ENCODE results near the gene PTPRD. TPM values are rescaled to one million over a fixed set of nuclear protein-coding genes. Genes with fewer than 3 reads are reported as not detected.

The PTPRD gene
- total RNA-seq, 1 experiment from 2014 or later, result 79.4 TPM

DNA sequence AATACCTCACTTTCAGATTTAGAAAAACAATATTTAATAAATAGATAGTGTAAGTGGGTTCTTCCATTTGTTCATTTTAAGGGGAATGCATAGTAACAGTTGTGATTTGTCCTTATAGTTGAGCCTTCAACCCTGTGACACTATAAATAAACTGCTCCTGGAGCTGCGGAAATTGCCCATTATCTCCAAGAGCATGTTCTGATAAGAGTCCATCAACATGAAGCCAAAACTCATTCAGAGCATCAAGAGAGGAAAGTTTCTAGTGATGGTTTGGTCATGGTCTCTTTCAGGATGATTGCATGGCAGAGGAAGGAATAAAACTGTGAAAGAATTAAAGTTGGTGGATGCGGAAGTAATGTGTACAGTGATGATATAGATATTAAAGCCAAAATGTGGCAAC lies 2041.2 kb downstream of the PTPRD start:
- Histone ChIP-seq H3K4me3 (no peak overlapping the region), H3K27ac (no peak overlapping the region), H3K36me3 (no peaks in the 10 kb centered on the region), H3K9me3 (replicated peaks) (no peaks in the 10 kb centered on the region), H3K4me1 (0 out of 2 replicates have a peak, but pooled peaks cover 5% of the 10 kb centered on the region), H3K27me3 (no peaks in the 10 kb centered on the region)
- DNase-seq, result no peak

DNA sequence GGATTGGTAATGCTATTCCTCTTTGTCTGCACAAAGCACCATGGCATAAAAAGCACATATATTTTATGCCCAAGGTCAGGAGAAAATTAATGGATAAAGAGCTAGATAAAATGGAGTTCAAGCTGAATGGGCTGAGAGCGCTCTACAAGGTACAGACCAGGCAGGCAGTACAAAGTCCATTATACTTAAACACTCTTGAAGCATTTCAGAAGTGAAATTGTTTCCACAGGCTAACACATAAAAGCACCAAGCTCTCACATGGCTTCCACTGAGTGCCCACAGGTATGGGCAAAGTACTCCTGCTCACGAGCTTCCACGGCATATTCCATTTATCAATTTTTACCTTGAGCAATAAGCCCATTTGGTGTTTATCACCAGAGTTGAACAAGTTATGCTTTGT lies 2042.0 kb downstream of the PTPRD start:
- Histone ChIP-seq H3K4me1 (0 out of 2 replicates have a peak, but pooled peaks cover 5% of the 10 kb centered on the region), H3K27ac (no peak overlapping the region), H3K27me3 (no peaks in the 10 kb centered on the region), H3K4me3 (no peak overlapping the region), H3K9me3 (replicated peaks) (no peaks in the 10 kb centered on the region), H3K36me3 (no peaks in the 10 kb centered on the region)
- no peak for DNase-seq

DNA sequence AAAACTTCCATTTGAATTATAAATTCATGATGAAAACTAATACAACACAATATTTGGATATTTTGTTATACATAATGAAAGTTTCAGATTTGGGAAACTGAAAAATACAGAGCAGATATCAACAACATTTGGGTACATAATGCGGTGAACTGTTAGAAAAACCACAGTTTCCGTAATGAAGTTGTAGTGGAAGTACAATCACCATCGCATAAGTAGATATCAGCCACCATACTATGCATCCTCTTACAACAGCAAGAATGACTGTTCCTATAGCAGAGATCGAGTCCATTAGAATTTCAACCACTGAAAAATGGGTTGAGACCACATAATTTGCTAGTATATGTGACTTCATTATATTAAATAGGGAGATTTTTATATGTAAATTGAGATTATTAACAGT lies 2043.0 kb downstream of the PTPRD start:
- no peaks in the 10 kb centered on the region for H3K9me3 ChIP-seq (replicated peaks)
- no peaks in the 10 kb centered on the region for H3K27me3 ChIP-seq
- H3K4me3 ChIP-seq, result no peak overlapping the region
- DNase-seq, result no peak
- H3K4me1 ChIP-seq, result 0 out of 2 replicates have a peak, but pooled peaks cover 5% of the 10 kb centered on the region
- H3K27ac ChIP-seq, result no peak overlapping the region
- no peaks in the 10 kb centered on the region for H3K36me3 ChIP-seq

DNA sequence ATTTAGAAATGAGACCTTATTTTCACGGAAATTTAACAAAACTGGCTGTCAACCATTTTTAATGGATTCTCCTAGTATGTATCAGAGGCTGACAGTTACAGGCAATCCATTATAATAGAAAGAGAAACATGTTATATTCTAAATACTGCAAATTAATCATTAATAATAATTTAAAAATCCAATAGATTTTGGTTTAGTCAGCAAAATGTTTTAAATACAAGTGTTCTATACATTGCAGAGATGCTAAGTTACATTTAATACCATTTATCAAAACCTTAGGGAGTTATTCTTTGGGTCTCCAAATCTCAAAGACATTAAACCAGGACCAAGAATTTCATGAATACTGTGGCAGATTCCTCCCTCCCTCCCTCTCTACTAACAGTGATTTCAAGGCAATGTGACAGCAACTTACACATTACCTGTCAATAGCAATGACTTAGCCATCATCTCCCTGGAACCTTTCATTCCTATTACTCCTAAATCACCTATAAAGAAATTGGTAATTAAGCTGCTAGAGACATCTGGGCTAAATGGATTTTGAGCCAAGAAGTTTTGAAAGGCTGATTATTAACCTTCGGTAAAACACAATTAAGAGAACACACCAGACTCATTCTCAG lies 2044.7 kb downstream of the PTPRD start:
- Histone ChIP-seq H3K4me3 (no peak overlapping the region), H3K27me3 (no peaks in the 10 kb centered on the region), H3K36me3 (no peaks in the 10 kb centered on the region), H3K4me1 (0 out of 2 replicates have a peak, but pooled peaks cover 5% of the 10 kb centered on the region), H3K27ac (no peak overlapping the region), H3K9me3 (replicated peaks) (no peaks in the 10 kb centered on the region)
- DNase-seq, result no peak

DNA sequence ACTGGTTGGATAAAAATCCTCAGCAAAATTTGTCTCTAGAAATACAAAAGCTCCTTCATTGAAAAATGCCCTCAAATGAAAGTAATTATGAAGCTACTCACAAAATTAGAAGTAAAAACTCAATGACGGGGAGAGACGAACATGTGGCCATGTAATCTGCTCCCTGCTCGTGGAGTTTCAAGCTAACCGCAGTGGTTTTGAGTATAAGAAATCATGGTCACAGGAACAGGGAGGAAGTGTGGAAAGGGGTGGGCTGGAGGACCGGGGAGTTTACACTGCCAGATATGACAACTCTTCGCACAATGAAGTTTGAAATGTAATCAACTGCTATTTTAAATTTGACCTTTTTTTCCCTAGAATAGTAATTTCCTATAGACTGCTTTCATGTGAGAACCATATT lies 2047.8 kb downstream of the PTPRD start:
- H3K4me3 ChIP-seq, result no peak overlapping the region
- no peaks in the 10 kb centered on the region for H3K27me3 ChIP-seq
- no peaks in the 10 kb centered on the region for H3K4me1 ChIP-seq
- no peaks in the 10 kb centered on the region for H3K9me3 ChIP-seq (replicated peaks)
- H3K27ac ChIP-seq, result no peak overlapping the region
- no peak for DNase-seq
- H3K36me3 ChIP-seq, result no peaks in the 10 kb centered on the region

DNA sequence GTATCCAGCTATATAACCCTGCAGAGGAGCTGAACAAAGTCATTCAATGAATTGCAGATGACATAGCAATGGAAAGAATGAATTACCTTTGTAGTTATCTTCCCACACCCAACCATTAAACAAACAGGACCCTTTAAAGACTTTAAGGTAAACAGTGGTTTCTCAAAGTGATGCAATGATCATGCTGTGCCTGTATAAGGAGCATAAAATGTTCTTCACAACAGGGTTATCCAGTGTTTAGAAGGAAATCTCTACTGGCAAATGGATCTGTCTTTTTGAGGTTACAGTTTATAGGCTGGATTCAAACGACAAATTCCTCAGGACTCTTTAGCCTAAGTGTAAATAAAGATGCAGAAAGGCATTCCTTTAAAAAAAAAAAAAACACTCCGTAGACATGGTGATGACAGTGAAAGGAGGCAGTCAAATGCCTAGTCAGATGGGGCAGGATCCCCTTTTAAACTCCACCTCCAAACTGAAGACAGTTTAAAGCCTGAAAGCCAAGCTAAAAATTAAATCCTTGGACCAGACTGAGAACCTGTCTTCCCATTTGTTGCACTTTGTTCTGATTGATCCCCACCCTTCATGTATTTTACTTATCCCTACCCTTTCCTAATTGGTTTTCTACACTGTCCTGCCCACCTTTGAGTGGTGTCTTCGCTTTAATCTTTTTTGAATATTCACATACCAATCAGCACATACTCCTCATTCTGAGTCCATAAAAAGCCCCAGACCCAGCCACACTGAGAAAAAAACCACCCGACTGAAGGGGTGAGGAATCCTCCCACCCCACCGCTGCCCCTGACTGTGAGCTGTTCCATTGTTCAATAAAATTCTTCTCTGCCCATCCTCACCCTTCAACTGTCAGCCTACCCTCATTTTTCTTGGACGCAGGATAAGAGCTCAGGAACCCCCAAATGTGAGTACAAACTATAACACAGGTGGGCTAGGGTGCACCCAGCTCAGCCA lies 2052.0 kb downstream of the PTPRD start:
- DNase-seq, result no peak
- no peaks in the 10 kb centered on the region for H3K36me3 ChIP-seq
- H3K27me3 ChIP-seq, result no peaks in the 10 kb centered on the region
- H3K4me3 ChIP-seq, result no peak overlapping the region
- no peaks in the 10 kb centered on the region for H3K4me1 ChIP-seq
- no peaks in the 10 kb centered on the region for H3K9me3 ChIP-seq (replicated peaks)
- no peak overlapping the region for H3K27ac ChIP-seq

DNA sequence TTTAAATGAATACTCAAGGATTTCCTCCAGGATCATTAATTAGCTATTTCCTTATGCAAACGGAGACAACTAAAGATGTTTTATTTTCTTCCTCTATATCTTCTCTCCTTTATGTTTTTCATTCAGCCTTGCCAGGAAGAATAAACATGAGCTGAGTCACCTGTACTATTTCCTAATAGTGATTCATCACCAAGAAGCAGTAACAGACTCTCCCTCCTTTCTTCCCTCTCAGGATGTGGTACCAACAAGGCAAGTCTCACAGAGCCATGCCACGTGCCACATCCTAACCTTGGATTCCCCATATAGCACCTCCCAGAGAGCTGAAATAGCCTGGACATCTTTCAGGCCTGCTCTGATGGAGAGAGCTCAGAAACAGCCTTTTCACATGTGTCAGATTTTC lies 2054.6 kb downstream of the PTPRD start:
- no peak overlapping the region for H3K27ac ChIP-seq
- H3K9me3 ChIP-seq (replicated peaks), result no peaks in the 10 kb centered on the region
- H3K36me3 ChIP-seq, result no peaks in the 10 kb centered on the region
- H3K27me3 ChIP-seq, result no peaks in the 10 kb centered on the region
- no peaks in the 10 kb centered on the region for H3K4me1 ChIP-seq
- H3K4me3 ChIP-seq, result no peak overlapping the region
- DNase-seq, result no peak

DNA sequence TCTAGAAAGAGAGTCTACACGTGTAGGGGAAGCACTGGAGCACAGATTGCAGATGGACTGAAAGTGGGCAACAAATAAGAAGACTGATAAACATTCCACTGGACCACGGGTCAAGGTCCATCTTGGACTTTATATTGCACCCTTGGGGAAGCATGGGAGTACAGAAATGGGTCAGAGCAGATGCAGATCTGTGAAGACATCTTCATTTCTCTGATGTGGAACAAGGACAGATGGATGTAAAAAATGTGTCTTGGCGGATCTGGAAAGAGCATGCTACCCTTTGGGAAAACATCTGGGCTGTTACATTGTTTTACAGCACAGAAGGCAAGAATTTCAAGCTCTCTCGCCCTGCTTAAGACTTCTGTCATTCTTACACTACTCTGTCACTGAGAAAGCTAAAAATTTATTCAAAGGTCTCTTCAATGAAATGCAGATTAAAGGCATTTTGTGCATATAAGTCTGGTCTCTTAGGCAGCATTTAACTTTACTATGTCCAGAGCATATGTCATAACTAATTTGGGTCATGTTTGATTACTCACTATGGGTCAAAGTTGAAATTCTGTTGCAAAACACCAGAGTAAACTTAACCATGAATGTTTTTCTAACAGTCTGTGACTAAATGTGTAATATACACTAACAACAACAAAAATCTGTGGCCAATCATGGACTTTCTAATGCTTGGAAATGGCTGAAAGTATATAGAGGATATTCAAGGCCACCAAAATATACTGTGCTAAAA lies 2056.9 kb downstream of the PTPRD start:
- Histone ChIP-seq H3K36me3 (no peaks in the 10 kb centered on the region), H3K4me1 (no peaks in the 10 kb centered on the region), H3K4me3 (no peak overlapping the region), H3K9me3 (replicated peaks) (no peaks in the 10 kb centered on the region), H3K27ac (no peak overlapping the region), H3K27me3 (no peaks in the 10 kb centered on the region)
- no peak for DNase-seq

DNA sequence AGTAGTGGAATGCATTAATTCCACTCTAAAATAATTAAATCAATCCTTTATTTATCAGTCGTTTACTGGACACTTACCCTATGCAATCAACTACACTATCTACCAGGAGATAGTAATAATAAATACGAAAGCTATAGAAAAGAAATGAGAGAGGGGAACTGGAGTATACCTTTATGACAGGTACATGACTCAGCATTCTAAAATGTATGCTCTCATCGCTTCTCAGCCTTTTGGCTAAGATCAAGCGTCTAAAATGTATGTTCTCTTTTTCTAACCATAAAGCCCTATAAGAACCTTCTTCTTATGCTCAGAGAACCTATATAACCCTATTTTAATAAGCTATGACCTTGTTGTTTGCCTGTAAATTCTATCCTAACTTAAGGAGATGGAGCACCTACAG lies 2059.4 kb downstream of the PTPRD start:
- H3K27me3 ChIP-seq, result no peaks in the 10 kb centered on the region
- DNase-seq, result no peak
- H3K36me3 ChIP-seq, result no peaks in the 10 kb centered on the region
- H3K4me3 ChIP-seq, result no peak overlapping the region
- H3K9me3 ChIP-seq (replicated peaks), result no peaks in the 10 kb centered on the region
- no peaks in the 10 kb centered on the region for H3K4me1 ChIP-seq
- no peak overlapping the region for H3K27ac ChIP-seq

DNA sequence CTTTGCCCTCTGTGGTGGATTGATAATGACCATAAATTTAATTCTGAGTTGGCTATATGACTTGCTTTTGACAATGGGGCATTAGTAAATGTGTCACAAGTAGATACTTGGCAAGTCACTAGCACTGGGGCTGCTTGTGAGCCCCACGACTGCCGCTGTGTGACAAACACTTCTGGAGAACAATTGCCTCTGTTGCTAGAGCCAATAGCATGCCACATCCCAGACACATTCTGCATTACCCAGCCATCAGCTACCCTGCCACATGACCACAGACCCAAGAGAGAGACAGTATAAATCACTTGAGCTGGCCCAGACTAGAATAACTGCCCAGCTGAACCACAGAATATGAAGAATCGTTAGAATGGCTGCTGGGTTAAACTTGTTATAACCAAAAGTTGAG lies 2060.1 kb downstream of the PTPRD start:
- Histone ChIP-seq H3K9me3 (replicated peaks) (no peaks in the 10 kb centered on the region), H3K27me3 (no peaks in the 10 kb centered on the region), H3K36me3 (no peaks in the 10 kb centered on the region), H3K27ac (no peak overlapping the region), H3K4me3 (no peak overlapping the region), H3K4me1 (no peaks in the 10 kb centered on the region)
- no peak for DNase-seq

DNA sequence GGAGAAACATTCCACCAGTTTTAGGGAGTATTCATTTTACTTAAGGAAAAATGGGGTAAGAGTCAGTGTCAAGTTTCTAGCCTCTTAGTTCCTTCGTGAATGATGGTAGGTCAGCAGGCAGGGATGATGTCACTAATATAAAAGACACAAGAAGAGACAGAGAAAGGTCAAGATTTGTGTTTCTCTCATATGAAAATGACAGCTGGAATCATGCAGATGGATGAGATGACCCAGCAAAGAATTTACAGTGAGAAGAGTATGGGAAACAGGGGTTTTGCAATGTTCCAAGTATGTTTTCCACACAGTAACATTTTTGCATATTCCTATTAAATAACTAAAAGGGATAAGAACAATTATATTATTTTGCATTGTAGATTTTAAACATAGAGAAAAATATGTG lies 2063.6 kb downstream of the PTPRD start:
- DNase-seq, result no peak
- Histone ChIP-seq H3K27ac (no peak overlapping the region), H3K4me1 (no peaks in the 10 kb centered on the region), H3K27me3 (no peaks in the 10 kb centered on the region), H3K9me3 (replicated peaks) (no peaks in the 10 kb centered on the region), H3K4me3 (no peak overlapping the region), H3K36me3 (no peaks in the 10 kb centered on the region)

DNA sequence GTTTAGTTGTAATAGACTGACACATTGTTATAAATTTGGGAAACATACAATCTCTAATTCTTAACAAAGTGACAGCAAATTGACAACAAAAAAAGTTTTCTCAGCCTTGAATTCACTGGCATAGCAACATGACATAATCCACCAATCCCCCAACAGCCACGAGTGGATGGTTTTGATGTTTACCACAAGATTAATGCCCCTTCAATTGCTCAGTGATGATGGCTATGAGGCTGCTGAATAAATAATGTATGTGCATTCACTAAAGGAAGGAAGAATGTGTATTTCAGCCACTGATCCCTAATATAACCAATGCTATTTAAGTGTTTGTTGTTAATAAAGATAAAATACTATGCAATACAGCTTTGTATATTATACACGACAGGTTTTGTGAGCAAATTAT lies 2069.6 kb downstream of the PTPRD start:
- peak in 1 of 2 experiments; percentile 5 for DNase-seq
- no peaks in the 10 kb centered on the region for H3K27me3 ChIP-seq
- no peaks in the 10 kb centered on the region for H3K4me1 ChIP-seq
- H3K4me3 ChIP-seq, result no peak overlapping the region
- no peaks in the 10 kb centered on the region; the same call in 1 of the 2 replicates for H3K36me3 ChIP-seq
- no peaks in the 10 kb centered on the region for H3K9me3 ChIP-seq (replicated peaks)
- H3K27ac ChIP-seq, result no peak overlapping the region

DNA sequence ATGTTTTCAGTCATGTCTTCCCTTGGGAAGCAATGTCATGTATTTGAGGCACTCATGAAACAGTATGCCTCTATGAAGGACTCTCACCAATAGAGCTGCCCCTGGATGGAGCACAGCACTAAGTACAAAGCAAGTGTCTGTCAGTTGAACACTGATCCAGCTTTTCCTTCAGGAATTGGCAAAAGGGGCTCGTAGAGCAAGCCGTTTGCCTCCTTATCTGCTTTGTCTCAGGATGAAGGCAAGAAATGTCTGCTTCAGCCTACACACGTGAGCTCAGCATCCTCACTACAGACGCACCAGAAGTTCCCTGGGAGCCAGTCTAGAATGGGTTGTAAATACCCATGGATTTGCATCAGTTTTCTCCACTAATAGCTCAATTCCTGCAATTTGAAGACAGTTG lies 2070.3 kb downstream of the PTPRD start:
- Histone ChIP-seq H3K27ac (no peak overlapping the region), H3K9me3 (replicated peaks) (no peaks in the 10 kb centered on the region), H3K27me3 (no peaks in the 10 kb centered on the region), H3K4me1 (no peaks in the 10 kb centered on the region), H3K36me3 (no peaks in the 10 kb centered on the region; the same call in 1 of the 2 replicates), H3K4me3 (no peak overlapping the region)
- DNase-seq, result no peak

DNA sequence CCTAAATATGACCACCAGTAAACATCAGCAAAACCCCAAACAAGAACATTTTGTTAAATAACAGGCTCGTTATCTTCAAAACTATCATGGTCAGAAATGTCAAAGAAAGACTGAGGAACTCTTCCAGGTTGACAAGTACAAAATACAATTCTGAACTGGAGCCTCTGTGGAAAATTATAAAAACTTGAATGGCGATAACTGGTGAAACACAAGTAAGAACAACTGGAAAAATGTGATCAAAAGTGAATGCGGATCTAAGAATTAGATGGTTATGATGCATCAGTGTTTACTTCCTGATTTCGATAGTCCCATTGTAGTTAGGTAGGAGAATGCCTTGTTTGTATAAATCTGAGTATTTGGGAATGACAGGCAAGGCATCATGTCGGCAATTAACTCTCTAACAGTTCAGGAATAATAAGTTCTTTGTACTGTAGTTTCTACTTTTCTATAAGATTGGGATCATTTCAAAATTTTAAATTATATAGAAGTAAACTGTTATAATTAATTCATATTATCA lies 2073.1 kb downstream of the PTPRD start:
- Histone ChIP-seq H3K36me3 (no peaks in the 10 kb centered on the region; the same call in 1 of the 2 replicates), H3K9me3 (replicated peaks) (no peaks in the 10 kb centered on the region; the same call in 1 of the 2 replicates), H3K27ac (no peak overlapping the region), H3K4me3 (no peak overlapping the region), H3K4me1 (no peaks in the 10 kb centered on the region), H3K27me3 (no peaks in the 10 kb centered on the region)
- DNase-seq, result no peak

DNA sequence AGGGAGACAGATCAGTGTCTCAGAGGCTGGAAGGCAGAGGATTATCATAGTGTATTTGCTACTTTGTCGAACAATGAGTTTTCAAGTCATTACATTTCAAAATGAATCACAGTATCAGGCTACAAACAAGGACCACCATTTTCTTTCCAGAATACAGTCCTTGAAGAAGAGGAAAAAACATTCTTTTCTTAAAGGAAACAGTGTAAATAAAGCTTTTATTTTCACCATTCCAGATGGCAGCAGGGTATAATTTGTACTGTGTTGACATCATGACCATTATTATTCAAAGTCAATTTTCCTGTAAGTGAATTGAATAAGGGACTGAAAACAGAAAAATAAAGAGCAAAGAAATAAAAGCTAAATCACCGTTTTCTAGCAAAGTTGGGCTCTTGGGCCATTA lies 2076.0 kb downstream of the PTPRD start:
- no peak for DNase-seq
- no peaks in the 10 kb centered on the region for H3K4me1 ChIP-seq
- no peak overlapping the region for H3K27ac ChIP-seq
- H3K9me3 ChIP-seq (replicated peaks), result no peaks in the 10 kb centered on the region; the same call in 1 of the 2 replicates
- no peaks in the 10 kb centered on the region for H3K27me3 ChIP-seq
- no peaks in the 10 kb centered on the region; the same call in 1 of the 2 replicates for H3K36me3 ChIP-seq
- no peak overlapping the region for H3K4me3 ChIP-seq
